ENCODE data around the gene SERPINE2.

SERPINE2 gene

GRCh38 chr2:224062481-224063297 lies 23.6 kb upstream of the SERPINE2 start:
- H3K4me3 ChIP-seq (ENCODE audit: low read length): no peak overlapping the region
- no peak for TF ChIP-seq CTCF (conservative IDR thresholded peaks at IDR 0.05; ENCODE audit: low read length)
- DNase-seq (ENCODE audit: low read depth): no peak

DNA sequence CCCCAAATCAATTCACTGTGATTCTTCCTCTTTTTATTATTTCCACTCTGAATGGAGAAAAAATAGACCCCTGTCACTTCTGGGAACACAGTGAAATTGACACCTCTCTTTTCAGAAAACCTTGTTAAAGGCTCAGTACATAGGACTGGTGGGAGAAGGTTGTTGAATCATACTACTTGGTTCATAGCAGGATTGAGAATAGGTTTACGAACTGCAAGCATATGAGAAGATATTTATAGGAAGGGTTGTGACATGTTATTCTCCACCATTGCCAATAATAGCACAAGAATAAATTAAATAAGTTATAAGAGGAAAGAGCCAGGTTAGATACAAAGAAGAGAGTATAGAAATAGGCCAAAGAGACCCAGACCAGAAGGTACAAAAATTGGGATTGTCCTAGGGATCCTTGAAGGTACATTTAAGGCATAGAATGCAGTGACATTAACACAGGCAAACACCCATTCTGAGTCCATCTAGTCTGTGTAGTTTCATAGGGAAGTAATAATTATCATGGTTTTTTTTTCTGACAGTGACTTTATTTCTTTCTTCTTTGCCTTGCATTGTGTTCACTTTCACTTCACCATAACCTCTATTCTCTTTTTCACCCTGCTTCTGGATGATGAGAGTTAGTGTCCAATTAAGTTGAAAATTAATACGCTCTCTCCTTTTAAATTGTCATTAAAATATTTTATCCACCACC lies 21.8 kb upstream of the SERPINE2 start:
- no peak overlapping the region for H3K4me3 ChIP-seq (ENCODE audit: low read length)
- TF ChIP-seq CTCF (conservative IDR thresholded peaks at IDR 0.05; ENCODE audit: low read length): no peak
- no peak for DNase-seq (ENCODE audit: low read depth)

DNA sequence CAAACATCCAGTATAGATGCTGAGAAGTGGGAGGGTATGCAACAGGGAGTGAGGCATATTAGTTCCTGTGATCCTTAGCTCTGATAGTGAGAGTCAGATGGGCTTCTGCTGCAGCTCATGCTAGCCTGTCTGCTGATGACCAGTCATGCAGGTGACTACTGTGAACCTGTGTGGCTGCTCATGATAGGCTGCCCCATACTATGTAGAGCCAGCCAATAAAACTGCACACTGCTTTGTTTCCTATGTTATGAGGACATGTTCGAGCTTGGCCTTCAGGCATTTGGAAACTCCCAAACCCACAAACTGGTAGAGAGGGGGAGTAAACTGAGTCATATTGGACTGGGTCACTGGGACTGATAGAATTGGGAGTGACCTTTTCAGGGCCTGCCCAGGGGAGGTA lies 20.1 kb upstream of the SERPINE2 start:
- no peak overlapping the region for H3K4me3 ChIP-seq (ENCODE audit: low read length)
- no peak for TF ChIP-seq CTCF (conservative IDR thresholded peaks at IDR 0.05; ENCODE audit: low read length)
- no peak for DNase-seq (ENCODE audit: low read depth)

DNA sequence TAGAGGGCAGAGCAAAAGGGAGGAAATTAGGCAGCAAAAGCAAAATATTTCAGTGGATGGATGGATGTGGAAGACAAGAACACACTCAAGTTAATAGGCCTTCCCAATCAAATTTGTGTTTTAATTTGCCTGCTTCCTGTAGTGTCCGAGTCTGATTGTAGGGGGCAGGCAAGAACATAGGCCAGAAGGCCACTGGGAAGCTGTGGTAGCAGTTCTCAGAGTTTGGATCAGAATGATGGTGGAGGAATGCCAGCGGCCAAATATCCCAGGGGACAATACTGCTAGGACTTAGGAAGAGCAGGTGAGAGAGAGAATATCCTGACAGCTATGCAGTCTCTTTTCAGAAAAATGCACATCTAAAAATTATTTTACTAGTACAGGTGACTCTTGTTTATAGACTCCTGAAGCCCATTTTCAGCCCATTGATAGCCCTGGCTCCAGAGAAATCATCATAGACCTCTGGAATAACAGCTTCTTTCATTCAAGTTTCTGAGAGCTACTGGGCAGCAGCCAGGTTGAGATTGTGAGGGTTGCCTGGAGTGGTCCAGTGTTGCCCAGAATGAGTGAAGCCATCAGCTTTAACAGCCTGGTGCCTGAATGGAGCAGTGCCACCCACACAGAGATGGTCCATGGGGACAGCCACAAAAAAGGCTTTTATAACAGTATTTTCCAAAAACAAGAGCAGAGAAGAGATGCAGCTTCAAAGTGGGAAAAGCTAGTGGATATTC lies 19.1 kb upstream of the SERPINE2 start:
- H3K4me3 ChIP-seq (ENCODE audit: low read length): no peak overlapping the region
- TF ChIP-seq CTCF (conservative IDR thresholded peaks at IDR 0.05; ENCODE audit: low read length): no peak
- no peak for DNase-seq (ENCODE audit: low read depth)

DNA sequence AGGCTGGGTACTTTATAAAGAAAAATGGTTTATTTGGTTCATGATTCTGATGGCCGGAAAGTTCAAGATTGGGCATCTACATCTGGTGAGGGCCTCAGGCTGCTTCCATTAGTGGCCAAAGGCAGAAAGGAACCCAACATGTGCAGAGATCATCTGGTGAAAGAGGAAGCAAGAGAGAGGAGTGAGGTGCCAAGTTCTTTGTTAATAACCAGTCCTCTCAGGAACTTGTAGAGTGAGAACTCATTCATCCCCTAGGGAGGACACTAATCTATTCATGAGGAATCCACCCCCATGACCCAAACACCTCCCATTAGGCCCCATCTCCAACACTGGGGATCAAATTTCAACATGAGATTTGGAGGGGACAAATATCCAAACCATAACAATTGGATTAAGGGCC lies 17.8 kb upstream of the SERPINE2 start:
- no peak for TF ChIP-seq CTCF (conservative IDR thresholded peaks at IDR 0.05; ENCODE audit: low read length)
- no peak for DNase-seq (ENCODE audit: low read depth)
- H3K4me3 ChIP-seq (ENCODE audit: low read length): no peak overlapping the region

DNA sequence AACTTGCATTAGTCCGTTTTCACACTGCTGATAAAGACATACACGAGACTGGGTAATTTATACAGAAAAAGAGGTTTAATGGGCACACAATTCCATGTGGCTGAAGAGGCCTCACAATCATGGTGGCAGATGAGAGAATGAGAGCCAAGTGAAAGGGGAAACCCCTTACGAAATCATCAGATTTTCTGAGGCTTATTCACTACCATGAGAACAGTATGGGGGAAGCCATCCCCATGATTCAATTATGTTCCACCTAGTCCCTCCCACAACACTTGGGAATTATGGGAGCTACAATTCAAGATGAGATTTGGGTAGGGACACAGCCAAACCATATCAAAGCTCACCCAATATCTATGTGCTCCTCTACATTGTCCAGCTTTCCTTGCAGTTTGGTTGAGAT lies 16.0 kb upstream of the SERPINE2 start:
- TF ChIP-seq CTCF (conservative IDR thresholded peaks at IDR 0.05; ENCODE audit: low read length): no peak
- no peak overlapping the region for H3K4me3 ChIP-seq (ENCODE audit: low read length)
- no peak for DNase-seq (ENCODE audit: low read depth)

Data from AG10803 (cell line).